ENCODE measurements around the gene NRP2.

The NRP2 gene

GRCh38 chr2:205646680-205647079, 35.6 kb upstream of the NRP2 start:
- Histone ChIP-seq H3K4me3 (replicated peaks; ENCODE audit: low read depth, low read length) (no peak overlapping the region), H3K27me3 (replicated peaks; ENCODE audit: control insufficient read depth, insufficient read depth, low read length) (peaks cover 9% of the 10 kb centered on the region), H3K36me3 (ENCODE audit: control insufficient read depth, insufficient read depth, low read length) (no peaks in the 10 kb centered on the region)
- TF ChIP-seq CTCF (IDR thresholded peaks at IDR 0.05; ENCODE audit: insufficient read depth, low read length, poor library complexity, severe bottlenecking) = no peak
- peak; percentile 22 for DNase-seq (ENCODE audit: extremely low read depth, insufficient read length)

- no peak for DNase-seq (ENCODE audit: extremely low read depth, insufficient read length)
- peaks cover 5% of the 10 kb centered on the region for H3K27me3 ChIP-seq (replicated peaks; ENCODE audit: control insufficient read depth, insufficient read depth, low read length)
Observed at GRCh38 chr2:205650450-205650849, 31.9 kb upstream of the NRP2 start.

GRCh38 chr2:205650931-205651330, 31.4 kb upstream of the NRP2 start:
- no peak for TF ChIP-seq CTCF (IDR thresholded peaks at IDR 0.05; ENCODE audit: insufficient read depth, low read length, poor library complexity, severe bottlenecking)

More at GRCh38 chr2:205650450-205650849, 31.9 kb upstream of the NRP2 start:
- H3K36me3 ChIP-seq (ENCODE audit: control insufficient read depth, insufficient read depth, low read length) = no peaks in the 10 kb centered on the region
- H3K4me3 ChIP-seq (replicated peaks; ENCODE audit: low read depth, low read length) = no peak overlapping the region
- TF ChIP-seq CTCF (IDR thresholded peaks at IDR 0.05; ENCODE audit: insufficient read depth, low read length, poor library complexity, severe bottlenecking) = no peak

GRCh38 chr2:205651719-205652118, 30.6 kb upstream of the NRP2 start:
- peaks cover 5% of the 10 kb centered on the region for H3K27me3 ChIP-seq (replicated peaks; ENCODE audit: control insufficient read depth, insufficient read depth, low read length)
- no peak for TF ChIP-seq CTCF (IDR thresholded peaks at IDR 0.05; ENCODE audit: insufficient read depth, low read length, poor library complexity, severe bottlenecking)
- H3K36me3 ChIP-seq (ENCODE audit: control insufficient read depth, insufficient read depth, low read length) = no peaks in the 10 kb centered on the region
- H3K4me3 ChIP-seq (replicated peaks; ENCODE audit: low read depth, low read length) = no peak overlapping the region
- no peak for DNase-seq (ENCODE audit: extremely low read depth, insufficient read length)

More at GRCh38 chr2:205650931-205651330, 31.4 kb upstream of the NRP2 start:
- Histone ChIP-seq H3K27me3 (replicated peaks; ENCODE audit: control insufficient read depth, insufficient read depth, low read length) (peaks cover 5% of the 10 kb centered on the region), H3K4me3 (replicated peaks; ENCODE audit: low read depth, low read length) (no peak overlapping the region), H3K36me3 (ENCODE audit: control insufficient read depth, insufficient read depth, low read length) (no peaks in the 10 kb centered on the region)
- DNase-seq (ENCODE audit: extremely low read depth, insufficient read length) = no peak

- H3K27me3 ChIP-seq (replicated peaks; ENCODE audit: control insufficient read depth, insufficient read depth, low read length) = peaks cover 3% of the 10 kb centered on the region
- no peak for TF ChIP-seq CTCF (IDR thresholded peaks at IDR 0.05; ENCODE audit: insufficient read depth, low read length, poor library complexity, severe bottlenecking)
- DNase-seq (ENCODE audit: extremely low read depth, insufficient read length) = no peak
- H3K36me3 ChIP-seq (ENCODE audit: control insufficient read depth, insufficient read depth, low read length) = no peaks in the 10 kb centered on the region
- no peak overlapping the region for H3K4me3 ChIP-seq (replicated peaks; ENCODE audit: low read depth, low read length)
Observed at GRCh38 chr2:205654878-205655605, 27.3 kb upstream of the NRP2 start.
